ENCODE measurements around the gene LYRM9.
"Not testable (repeated sequence)": the region's sequence is repeated elsewhere in the genome, so short reads cannot be mapped to it uniquely, and the experiment has no call there.

LYRM9 gene

GRCh38 chr17:27845264-27846041 is 47.7 kb downstream of the LYRM9 start:
- no peak for DNase-seq (ENCODE audit: low read depth in 2 of 3, low spot score in 1 of 3)

- DNase-seq (ENCODE audit: low read depth in 2 of 3, low spot score in 1 of 3) = no peak
These were observed 52.5 kb downstream of the LYRM9 start for GRCh38 chr17:27840688-27841087.

- DNase-seq (ENCODE audit: low read depth in 2 of 3, low spot score in 1 of 3) = not testable (repeated sequence)
These were observed 52.8 kb downstream of the LYRM9 start for GRCh38 chr17:27840406-27840678.

- not testable (repeated sequence) for DNase-seq (ENCODE audit: low read depth in 2 of 3, low spot score in 1 of 3)
These were observed 53.4 kb downstream of the LYRM9 start for GRCh38 chr17:27839571-27840405.

- not testable (repeated sequence) for DNase-seq (ENCODE audit: low read depth in 2 of 3, low spot score in 1 of 3)
These were observed 54.6 kb downstream of the LYRM9 start for GRCh38 chr17:27838607-27839006.

- DNase-seq (ENCODE audit: low read depth in 2 of 3, low spot score in 1 of 3) = not testable (repeated sequence)
These were observed 55.4 kb downstream of the LYRM9 start for GRCh38 chr17:27837769-27838168.

- no peak for DNase-seq (ENCODE audit: low read depth in 2 of 3, low spot score in 1 of 3)
These were observed 56.5 kb downstream of the LYRM9 start for GRCh38 chr17:27836651-27837050.

- DNase-seq (ENCODE audit: low read depth in 2 of 3, low spot score in 1 of 3) = no peak
These were observed 58.6 kb downstream of the LYRM9 start for GRCh38 chr17:27834571-27834970.

- DNase-seq (ENCODE audit: low read depth in 2 of 3, low spot score in 1 of 3) = no peak
These were observed 60.3 kb downstream of the LYRM9 start for GRCh38 chr17:27832831-27833230.

- DNase-seq (ENCODE audit: low read depth in 2 of 3, low spot score in 1 of 3) = not testable (repeated sequence)
These were observed 63.3 kb downstream of the LYRM9 start for GRCh38 chr17:27829888-27830287.

GRCh38 chr17:27829143-27829711 is 63.9 kb downstream of the LYRM9 start:
- DNase-seq (ENCODE audit: low read depth in 2 of 3, low spot score in 1 of 3) = not testable (repeated sequence)
